HG02759 (cell line): ENCODE results near the gene GPR25.

Source experiments
- ATAC-seq: cut with Tn5 transposase; IDR thresholded peaks from one replicate; pipeline ENCODE4 v1.9.1; 2021; ENCODE audit warnings: mild to moderate bottlenecking, moderate library complexity; ENCODE audit not compliant: unreplicated experiment

The GPR25 gene

GRCh38 chr1:200892958-200893357 is 20.2 kb downstream of the GPR25 start:
- no peak for ATAC-seq

GRCh38 chr1:200893411-200893901 is 20.7 kb downstream of the GPR25 start:
- no peak for ATAC-seq

DNA sequence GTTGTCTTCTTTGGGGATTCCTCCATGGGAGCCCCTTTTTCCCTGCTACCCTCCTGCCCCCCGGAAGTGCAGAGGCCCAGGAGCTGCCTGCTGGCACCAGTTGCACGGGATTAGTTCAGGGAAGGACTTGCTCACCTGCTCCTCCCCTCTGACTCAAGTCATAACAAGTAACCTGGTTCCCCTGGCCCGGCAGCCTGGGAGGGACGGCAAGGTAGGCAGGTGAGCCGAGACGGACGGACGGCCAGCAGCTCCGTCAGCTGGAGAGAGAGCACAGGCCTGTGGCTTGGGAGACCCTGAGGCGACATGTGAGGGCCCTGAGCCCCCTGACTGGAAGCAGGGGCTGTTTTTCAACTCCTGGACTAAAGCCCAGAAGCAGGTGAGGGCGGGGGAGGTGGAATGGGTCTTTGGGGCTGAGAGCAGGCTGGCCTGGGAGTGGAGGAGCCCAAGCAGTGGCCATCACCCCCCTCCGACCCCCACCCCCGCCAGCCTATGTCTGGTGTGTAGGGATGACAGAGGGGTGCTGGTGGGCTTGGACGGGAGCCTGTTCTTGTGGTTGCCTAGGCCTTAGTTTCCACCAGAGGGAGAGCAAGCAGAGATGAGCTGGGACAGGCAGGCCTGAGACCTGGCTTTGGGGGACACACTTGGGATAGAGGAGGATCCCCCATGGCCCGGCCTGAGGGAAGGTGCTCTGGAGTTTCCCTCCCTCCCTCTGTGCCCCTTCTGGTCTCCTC is 22.1 kb downstream of the GPR25 start, which contains the start of gene INAVA:
Gene INAVA (plus strand): TSS at position 189 of the 731 bp plus-strand sequence. CDS start 3,501 bp downstream, outside the sequence.
- no peak for ATAC-seq

GRCh38 chr1:200895443-200895789 is 22.6 kb downstream of the GPR25 start:
- ATAC-seq, result no peak

DNA sequence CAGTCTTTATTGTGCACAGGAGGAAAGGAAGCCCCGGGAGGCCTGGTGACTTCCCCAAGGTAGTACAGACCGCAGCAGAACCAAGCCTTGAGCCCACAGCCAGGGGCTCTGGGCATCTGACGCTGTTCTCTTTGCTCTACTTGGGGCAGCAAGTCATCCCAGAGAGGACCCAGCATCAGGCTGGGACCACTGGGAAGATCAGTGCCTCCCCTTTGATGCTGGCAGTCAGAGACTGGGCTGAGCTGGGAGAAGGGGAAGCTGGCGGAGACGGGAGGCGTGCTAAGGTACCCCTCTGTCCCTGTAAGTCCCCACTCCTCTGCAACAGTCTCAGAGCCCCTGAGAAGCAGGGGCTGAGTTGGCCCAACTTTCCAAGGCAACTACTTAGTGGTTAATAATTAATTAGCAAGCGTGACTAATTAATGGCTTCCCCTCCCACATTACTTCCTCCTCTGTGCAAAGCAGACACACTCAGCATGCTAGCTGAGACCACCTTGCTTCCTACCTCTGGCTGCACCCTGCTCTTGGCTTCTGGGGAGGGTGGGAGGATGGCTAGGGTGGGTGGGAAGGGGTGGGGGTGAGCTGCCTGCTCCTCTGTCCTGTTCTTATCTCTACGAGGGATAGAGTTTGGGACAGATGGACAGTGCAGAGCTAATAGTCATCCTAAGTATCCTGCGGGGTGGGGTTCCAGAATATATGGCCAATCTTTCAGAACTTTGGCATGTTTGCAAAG is 23.2 kb downstream of the GPR25 start:
- ATAC-seq, result peak; percentile 65

DNA sequence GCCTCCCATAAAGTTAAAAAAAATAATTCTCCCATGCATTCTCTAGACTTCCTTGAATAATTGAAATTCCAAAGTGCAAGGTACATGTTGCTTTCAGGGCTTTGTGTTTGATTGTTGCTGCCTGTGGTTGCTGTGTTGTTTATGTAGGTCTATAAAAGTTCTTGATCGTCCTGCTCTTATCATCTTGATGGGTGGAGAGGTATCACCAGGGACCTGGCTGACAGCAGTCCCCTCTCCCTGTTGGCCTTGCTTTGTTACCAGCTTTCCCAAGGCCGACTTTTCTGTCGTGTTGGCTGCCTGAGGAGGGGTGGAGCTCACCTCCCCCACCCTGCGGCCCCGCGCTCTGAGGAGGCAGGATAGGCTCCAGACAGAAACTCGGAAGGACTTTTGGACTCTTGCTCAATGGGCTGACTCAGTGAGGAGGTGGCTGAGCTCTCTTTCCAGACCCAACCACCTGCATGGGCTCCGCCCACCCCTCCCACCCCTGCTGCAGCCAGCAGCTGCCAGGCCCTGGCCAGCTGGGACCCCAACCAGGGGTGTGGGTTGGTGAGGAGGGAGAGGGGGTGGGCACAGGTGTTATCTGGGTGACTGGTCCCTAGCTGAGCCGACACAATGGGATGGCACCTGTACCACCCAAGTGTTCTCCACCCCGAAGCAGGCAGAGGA is 23.9 kb downstream of the GPR25 start:
- no peak for ATAC-seq

- ATAC-seq, result no peak
Observed at GRCh38 chr1:200897259-200897658, 24.5 kb downstream of the GPR25 start.

DNA sequence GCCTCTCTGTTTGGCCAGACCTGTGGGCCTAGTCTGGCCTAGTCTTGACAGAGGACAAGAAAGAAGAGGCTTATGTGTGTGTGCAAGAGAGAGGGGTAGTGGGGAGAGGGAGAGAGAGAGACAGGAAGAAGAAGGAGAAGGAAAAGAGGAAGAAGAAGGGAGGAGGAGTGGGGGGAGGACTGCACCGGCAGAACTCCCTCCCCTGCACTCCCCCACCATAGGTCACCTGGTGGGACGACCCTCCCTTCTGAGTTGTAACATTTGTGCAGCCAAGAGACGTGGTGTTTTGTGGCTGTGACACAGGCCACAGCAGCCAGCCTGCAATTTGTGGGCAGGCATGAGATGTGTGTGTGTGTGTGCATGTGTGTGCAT is 26.2 kb downstream of the GPR25 start:
- no peak for ATAC-seq

GRCh38 chr1:200899451-200899915 is 26.7 kb downstream of the GPR25 start:
- ATAC-seq, result no peak

DNA sequence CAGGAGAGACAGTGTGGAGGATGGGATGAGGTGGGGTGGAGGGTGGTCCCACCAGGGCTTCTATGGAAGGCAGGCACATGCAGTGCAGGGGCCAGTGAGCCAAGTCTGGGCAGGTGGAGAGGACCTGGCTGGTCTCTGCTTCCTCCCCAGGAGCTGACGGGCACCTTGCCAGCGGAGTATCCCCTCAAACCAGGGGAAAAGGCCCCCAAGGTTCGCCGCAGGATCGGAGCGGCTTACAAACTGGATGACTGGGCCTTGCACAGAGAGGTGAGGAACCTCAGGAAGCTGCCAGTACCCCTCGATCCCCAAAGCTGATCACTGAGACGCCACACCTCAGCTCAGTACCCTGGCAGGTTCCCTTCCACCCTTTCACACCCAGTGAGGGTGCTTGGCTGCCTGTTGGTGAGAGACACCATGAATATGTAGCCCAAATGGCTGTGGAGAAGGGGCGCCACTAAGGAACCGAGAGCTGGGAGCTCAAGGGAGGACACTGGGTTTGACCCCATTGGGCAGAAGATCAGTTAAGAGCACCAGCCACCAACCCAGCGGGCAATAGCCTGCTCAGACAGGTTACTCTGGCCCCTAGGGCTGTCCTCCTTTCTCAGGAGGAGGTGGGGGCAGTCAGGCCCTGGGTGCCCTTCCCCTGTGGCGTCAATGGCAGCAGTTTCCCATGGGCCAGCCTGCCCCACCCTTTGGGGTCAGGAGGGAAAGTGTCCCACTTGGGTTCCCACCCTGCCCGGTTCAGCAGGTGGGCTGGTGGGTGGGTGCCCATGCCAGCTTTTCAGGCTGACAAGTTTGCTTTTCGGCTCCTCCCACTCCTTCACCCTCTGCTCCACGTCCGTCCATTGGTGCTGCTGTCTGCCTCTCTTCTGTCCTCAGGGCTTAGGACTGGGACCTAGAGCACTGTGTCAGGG is 27.4 kb downstream of the GPR25 start:
- no peak for ATAC-seq

GRCh38 chr1:200900877-200901276 is 28.1 kb downstream of the GPR25 start:
- ATAC-seq, result no peak

DNA sequence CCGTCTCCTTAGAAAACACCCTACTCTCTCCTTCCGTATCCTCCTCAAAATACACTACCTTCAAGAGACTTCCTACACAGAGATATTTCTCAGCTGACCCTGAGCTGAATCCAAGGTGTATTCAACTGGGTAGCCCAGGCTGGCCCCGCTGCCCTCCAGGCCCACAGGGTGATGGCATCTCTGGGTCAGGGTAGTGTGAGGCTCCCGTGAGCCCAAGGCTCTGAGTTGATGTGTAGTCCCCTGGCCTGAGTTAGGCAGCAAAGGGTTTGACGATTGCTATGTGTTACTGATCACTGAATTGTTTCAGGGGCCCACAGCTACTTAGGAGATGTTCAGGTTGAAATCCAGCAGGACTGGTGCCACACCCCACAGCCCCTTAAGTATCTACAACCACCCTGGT is 28.6 kb downstream of the GPR25 start:
- ATAC-seq, result no peak

GRCh38 chr1:200901796-200902444 is 29.1 kb downstream of the GPR25 start:
- no peak for ATAC-seq

DNA sequence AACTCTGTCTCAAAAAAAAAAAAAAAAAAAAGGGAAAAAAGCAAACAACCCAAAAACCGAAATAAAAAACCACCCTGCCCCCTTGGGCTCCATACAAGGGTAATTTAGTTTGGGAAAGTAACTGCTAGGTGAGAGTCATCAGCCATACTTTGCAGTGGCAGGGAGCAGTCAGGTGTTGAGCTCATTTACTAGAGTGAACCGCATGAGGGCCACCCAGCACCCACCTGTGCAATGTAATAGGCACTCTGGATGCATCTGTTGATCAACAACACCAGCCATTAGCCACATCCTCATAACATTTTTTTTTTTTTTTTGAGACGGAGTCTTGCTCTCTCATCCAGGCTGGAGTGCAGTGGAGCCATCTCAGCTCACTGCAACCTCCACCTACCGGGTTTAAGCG is 31.0 kb downstream of the GPR25 start:
- no peak for ATAC-seq

GRCh38 chr1:200904772-200905171 is 32.0 kb downstream of the GPR25 start:
- ATAC-seq, result no peak

DNA sequence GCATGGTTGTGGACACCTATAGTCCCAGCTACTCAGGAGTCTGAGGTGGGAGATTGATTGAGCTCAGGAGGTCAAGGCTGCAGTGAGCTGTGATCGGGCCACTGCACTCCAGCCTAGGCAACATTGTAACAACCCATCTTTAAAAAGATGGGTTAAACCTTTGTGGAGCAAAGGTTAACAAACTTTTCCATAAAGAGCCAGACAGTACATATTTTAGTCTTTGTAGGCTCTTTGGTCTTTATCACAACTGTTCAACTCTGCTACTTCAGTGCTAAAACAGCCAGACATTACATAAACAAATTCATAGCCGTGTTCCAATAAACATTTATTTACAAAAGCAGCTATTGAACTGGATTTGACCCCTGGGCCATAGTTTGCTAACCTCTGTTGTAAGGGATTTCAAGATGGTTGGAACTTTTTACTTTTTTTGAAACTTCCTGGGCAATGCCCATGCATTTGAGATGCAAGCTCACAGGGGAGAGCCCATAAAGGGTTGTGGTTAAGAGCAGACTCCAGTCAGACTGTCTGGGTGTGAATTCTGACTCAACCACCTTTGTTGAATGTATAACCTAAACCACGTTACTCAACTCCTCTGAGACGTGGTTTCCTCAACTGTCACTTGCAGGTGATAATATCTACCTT is 32.8 kb downstream of the GPR25 start:
- peak; percentile 54 for ATAC-seq

DNA sequence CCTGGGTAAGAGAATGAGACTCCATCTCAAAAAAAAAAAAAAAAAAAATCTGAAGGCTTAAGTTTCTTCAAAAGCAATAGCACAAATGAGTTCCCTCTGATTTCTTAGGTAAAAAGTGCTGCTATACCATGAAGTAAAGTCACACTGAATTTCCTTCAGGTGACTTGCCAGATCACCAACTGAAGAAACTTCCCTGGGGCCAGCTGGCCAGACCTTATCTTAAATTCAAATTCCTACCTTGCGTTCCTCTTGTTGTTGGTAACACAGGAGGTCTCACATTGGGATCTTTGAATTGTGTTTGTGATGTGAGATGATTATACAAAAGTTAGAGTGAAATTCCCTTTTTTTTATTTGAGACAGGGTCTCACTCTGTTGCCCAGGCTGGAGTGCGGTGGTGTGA is 33.7 kb downstream of the GPR25 start:
- ATAC-seq, result no peak

DNA sequence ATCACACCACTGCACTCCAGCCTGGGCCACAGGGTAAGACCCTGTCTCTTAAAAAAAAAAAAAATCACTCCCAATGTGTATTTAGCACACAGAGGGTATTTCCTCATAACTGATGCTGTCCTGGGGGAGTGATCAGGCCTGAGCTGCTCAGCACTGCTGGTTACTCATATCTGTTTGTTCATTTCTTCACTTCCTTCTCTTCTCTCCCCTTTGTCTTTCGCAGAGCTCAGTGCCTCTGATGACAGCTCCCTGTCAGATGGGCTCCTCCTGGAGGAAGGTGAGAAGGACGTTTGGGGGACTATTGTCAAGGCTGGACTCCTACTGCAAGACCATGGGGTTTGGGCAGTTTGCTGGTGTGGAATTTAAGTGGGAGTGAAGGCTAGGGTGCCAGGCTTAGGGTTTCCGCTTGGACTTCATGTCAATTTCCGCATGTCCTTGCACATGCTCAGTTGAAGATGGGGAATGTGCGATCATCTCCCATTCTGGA is 34.9 kb downstream of the GPR25 start:
- peak; percentile 69 for ATAC-seq

DNA sequence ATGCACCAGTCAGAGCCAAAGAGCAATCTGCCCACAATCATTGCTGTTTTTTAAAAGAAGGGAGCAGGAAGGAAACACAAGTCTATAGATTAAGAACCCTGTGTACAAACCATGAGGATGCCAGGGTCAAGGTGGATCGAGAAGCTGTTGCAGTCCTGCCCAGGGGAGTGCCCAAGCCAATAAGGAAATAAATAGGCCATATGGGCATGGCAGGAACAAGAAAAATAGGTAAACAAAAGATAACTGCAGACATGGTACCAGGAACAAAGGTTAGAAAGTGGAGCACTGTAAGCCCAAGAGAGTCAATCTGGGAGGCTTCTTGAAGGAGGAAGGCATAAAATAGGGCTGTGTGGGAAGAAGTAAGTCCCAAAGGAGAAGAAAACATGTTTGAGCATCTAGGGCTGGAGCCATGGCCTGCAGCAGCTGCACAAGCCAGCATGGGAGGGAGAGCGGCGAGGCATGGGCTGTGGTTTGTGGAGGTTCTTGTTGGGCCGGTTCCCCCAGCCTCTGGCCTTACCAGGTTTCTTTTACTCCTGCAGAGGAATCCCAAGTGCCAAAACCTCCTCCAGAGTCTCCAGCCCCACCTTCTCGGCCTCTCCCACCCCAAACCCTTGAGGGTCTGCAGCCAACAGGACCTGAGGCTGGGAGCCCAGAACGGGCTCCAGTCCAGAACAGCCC is 35.5 kb downstream of the GPR25 start:
- ATAC-seq, result no peak
